Activated CD4-positive, alpha-beta memory T cell treated with anti-CD3 and anti-CD28 coated beads, Interleukin-2, amount 10 ng/mL, durations not matched to agents 7 days and 5 days (primary cell): ENCODE measurements around the gene ABHD15. TPM values are rescaled to one million over a fixed set of nuclear protein-coding genes. Genes with fewer than 3 reads are reported as not detected.
A peak's percentile ranks its signal among the peaks of the same experiment; 100 is the strongest.
"Not testable (repeated sequence)": the region's sequence is repeated elsewhere in the genome, so short reads cannot be mapped to it uniquely, and the experiment has no call there.

Source experiments
- CTCF ChIA-PET: fragments of 350-600 bp; sonication (Branson Sonifier 250); formaldehyde crosslinking; loops from one replicate; lab custom pipeline; 2021; ENCODE audit warnings: antibody characterized with exemption, inconsistent platforms; lab: Charles Lee
- POLR2A ChIA-PET: fragments of 350-600 bp; sonication (Branson Sonifier 250); formaldehyde crosslinking; loops from one replicate; lab custom pipeline; 2021; ENCODE audit warnings: antibody characterized with exemption; lab: Charles Lee
- DNase-seq: peaks from one replicate; pipeline ENCODE4 v3.0.0-alpha.2; 2020
- H3K27ac Mint-ChIP-seq: one replicate; pipeline ENCODE4 v1.8.0; 2021; ENCODE audit warnings: mild to moderate bottlenecking, mixed read lengths
- H3K27me3 Mint-ChIP-seq: one replicate; pipeline ENCODE4 v1.8.0; 2021; ENCODE audit warnings: mixed read lengths
- H3K36me3 Mint-ChIP-seq: one replicate; pipeline ENCODE4 v1.8.0; 2021; ENCODE audit warnings: low read depth, mixed read lengths
- H3K4me1 Mint-ChIP-seq: one replicate; pipeline ENCODE4 v1.8.0; 2021; ENCODE audit warnings: mixed read lengths
- H3K4me3 Mint-ChIP-seq: one replicate; pipeline ENCODE4 v1.8.0; 2021; ENCODE audit warnings: mild to moderate bottlenecking, mixed read lengths
- H3K9me3 Mint-ChIP-seq: one replicate; pipeline ENCODE4 v1.8.0; 2021; ENCODE audit warnings: mixed read lengths
- total RNA-seq, 2 experiments: library from RNA; stranded (reverse); gene quantifications; one replicate each; pipeline ENCODE4 v1.2.3, GENCODE V29; 2021

Gene ABHD15
- total RNA-seq, 2 experiments from 2014 or later = 18.5 to 19.3 TPM

GRCh38 chr17:29560316-29560715 lies 6.5 kb downstream of the ABHD15 start:
- Mint-ChIP-seq H3K4me1 (peaks cover 58% of the 10 kb centered on the region), H3K4me3 (no peak overlapping the region), H3K27me3 (no peaks in the 10 kb centered on the region), H3K27ac (no peak overlapping the region), H3K9me3 (no peaks in the 10 kb centered on the region), H3K36me3 (peaks cover 31% of the 10 kb centered on the region)
- CTCF ChIA-PET = interaction anchor here (1.4 to 1.6 kb wide), 2 partner anchors 190 kb away, joined by 5 to 6 read pairs; no protein-coding TSS in a partner anchor
- DNase-seq = no peak
- POLR2A ChIA-PET = interaction anchor here (0.7 kb wide), 1 partner anchor 57 kb away, joined by 3 read pairs; no protein-coding TSS in a partner anchor

- Mint-ChIP-seq H3K9me3 (no peaks in the 10 kb centered on the region), H3K36me3 (peaks cover 31% of the 10 kb centered on the region), H3K4me1 (peaks cover 54% of the 10 kb centered on the region), H3K27me3 (no peaks in the 10 kb centered on the region), H3K27ac (no peak overlapping the region), H3K4me3 (no peak overlapping the region)
- no peak for DNase-seq
- ChIA-PET CTCF (interaction anchor here (1.6 kb wide), 1 partner anchor 190 kb away, joined by 5 read pairs; no protein-coding TSS in a partner anchor), POLR2A (interaction anchor here (0.7 kb wide), 1 partner anchor 58 kb away, joined by 3 read pairs; no protein-coding TSS in a partner anchor)
Measured at GRCh38 chr17:29559640-29560039, 7.2 kb downstream of the ABHD15 start.

GRCh38 chr17:29558139-29558538 lies 8.7 kb downstream of the ABHD15 start:
- CTCF ChIA-PET = interaction anchor here (1.7 to 3.6 kb wide), 2 partner anchors 24 to 188 kb away, joined by 3 to 9 read pairs; no protein-coding TSS in a partner anchor
- H3K4me3 Mint-ChIP-seq, H3K9me3 Mint-ChIP-seq, POLR2A ChIA-PET, H3K27me3 Mint-ChIP-seq, DNase-seq: not testable (repeated sequence)
- Mint-ChIP-seq H3K4me1 (peaks cover 44% of the 10 kb centered on the region), H3K27ac (peak overlapping the region; percentile 46), H3K36me3 (peaks cover 24% of the 10 kb centered on the region)

GRCh38 chr17:29557739-29558116 lies 9.1 kb downstream of the ABHD15 start:
- Mint-ChIP-seq H3K4me1 (peaks cover 42% of the 10 kb centered on the region), H3K4me3 (no peak overlapping the region), H3K36me3 (peaks cover 21% of the 10 kb centered on the region), H3K27ac (peak overlapping the region; percentile 46), H3K9me3 (no peaks in the 10 kb centered on the region), H3K27me3 (no peaks in the 10 kb centered on the region)
- no peak for DNase-seq
- ChIA-PET POLR2A (interaction anchor here (3.9 kb wide), 1 partner anchor 9 kb away, joined by 24 read pairs; the partner anchor contains the start of gene ABHD15), CTCF (interaction anchor here (1.7 to 3.6 kb wide), 2 partner anchors 23 to 188 kb away, joined by 3 to 9 read pairs; no protein-coding TSS in a partner anchor)

- no peak overlapping the region for H3K4me3 Mint-ChIP-seq
- ChIA-PET POLR2A (interaction anchor here (3.9 kb wide), 1 partner anchor 9 kb away, joined by 24 read pairs; the partner anchor contains the start of gene ABHD15), CTCF (interaction anchor here (1.2 to 3.6 kb wide), 5 partner anchors 8 to 187 kb away, joined by 3 to 9 read pairs (median 7); no protein-coding TSS in a partner anchor)
- H3K27ac Mint-ChIP-seq = no peak overlapping the region
- DNase-seq = no peak
- H3K36me3 Mint-ChIP-seq = peaks cover 15% of the 10 kb centered on the region
- peaks cover 37% of the 10 kb centered on the region for H3K4me1 Mint-ChIP-seq
- no peaks in the 10 kb centered on the region for H3K27me3 Mint-ChIP-seq
- H3K9me3 Mint-ChIP-seq = no peaks in the 10 kb centered on the region
Measured at GRCh38 chr17:29557085-29557738, 9.6 kb downstream of the ABHD15 start.

- H3K27ac Mint-ChIP-seq = no peak overlapping the region
- ChIA-PET CTCF (interaction anchor here (1.7 to 3.6 kb wide), 2 partner anchors 19 to 186 kb away, joined by 7 to 9 read pairs; no protein-coding TSS in a partner anchor), POLR2A (interaction anchor here (3.9 kb wide), 1 partner anchor 11 kb away, joined by 24 read pairs; the partner anchor contains the start of gene ABHD15)
- H3K36me3 Mint-ChIP-seq = peaks cover 8% of the 10 kb centered on the region
- no peak overlapping the region for H3K4me3 Mint-ChIP-seq
- H3K9me3 Mint-ChIP-seq = no peaks in the 10 kb centered on the region
- H3K27me3 Mint-ChIP-seq = no peaks in the 10 kb centered on the region
- H3K4me1 Mint-ChIP-seq = peaks cover 29% of the 10 kb centered on the region
- DNase-seq = no peak
Measured at GRCh38 chr17:29555840-29556239, 11.0 kb downstream of the ABHD15 start.

GRCh38 chr17:29549177-29549923 lies 17.5 kb downstream of the ABHD15 start:
- Mint-ChIP-seq H3K4me1 (peaks cover 24% of the 10 kb centered on the region), H3K27ac (no peak overlapping the region), H3K27me3 (no peaks in the 10 kb centered on the region), H3K4me3 (no peak overlapping the region), H3K36me3 (peaks cover 11% of the 10 kb centered on the region), H3K9me3 (no peaks in the 10 kb centered on the region)
- CTCF ChIA-PET = interaction anchor here (0.8 to 1.5 kb wide), 3 partner anchors 17 to 179 kb away, joined by 4 to 7 read pairs (median 4); no protein-coding TSS in a partner anchor
- POLR2A ChIA-PET = interaction anchor here (1.2 kb wide), 1 partner anchor 17 kb away, joined by 7 read pairs; the partner anchor contains the start of gene ABHD15
- DNase-seq = no peak

- Mint-ChIP-seq H3K4me3 (no peak overlapping the region), H3K27ac (no peak overlapping the region)
- CTCF ChIA-PET = interaction anchor here (0.6 kb wide), 1 partner anchor 38 kb away, joined by 3 read pairs; no protein-coding TSS in a partner anchor
Measured at GRCh38 chr17:29546830-29547229, 20.0 kb downstream of the ABHD15 start.

GRCh38 chr17:29546085-29546484 lies 20.8 kb downstream of the ABHD15 start:
- peaks cover 32% of the 10 kb centered on the region for H3K36me3 Mint-ChIP-seq
- no peaks in the 10 kb centered on the region for H3K9me3 Mint-ChIP-seq
- H3K27ac Mint-ChIP-seq = no peak overlapping the region
- ChIA-PET POLR2A (no interaction called here), CTCF (interaction anchor here (1.4 kb wide), 1 partner anchor 9 kb away, joined by 9 read pairs; no protein-coding TSS in a partner anchor)
- H3K4me1 Mint-ChIP-seq = peaks cover 24% of the 10 kb centered on the region
- no peak for DNase-seq
- no peaks in the 10 kb centered on the region for H3K27me3 Mint-ChIP-seq
- H3K4me3 Mint-ChIP-seq = no peak overlapping the region

More at GRCh38 chr17:29546830-29547229, 20.0 kb downstream of the ABHD15 start:
- POLR2A ChIA-PET = no interaction called here
- Mint-ChIP-seq H3K27me3 (no peaks in the 10 kb centered on the region), H3K36me3 (peaks cover 32% of the 10 kb centered on the region), H3K4me1 (peaks cover 24% of the 10 kb centered on the region), H3K9me3 (no peaks in the 10 kb centered on the region)
- DNase-seq = no peak

- no peak for DNase-seq
- no peaks in the 10 kb centered on the region for H3K27me3 Mint-ChIP-seq
- CTCF ChIA-PET = interaction anchor here (0.9 kb wide), 1 partner anchor 174 kb away, joined by 3 read pairs; no protein-coding TSS in a partner anchor
- H3K27ac Mint-ChIP-seq = no peak overlapping the region
- peaks cover 33% of the 10 kb centered on the region for H3K36me3 Mint-ChIP-seq
- no peak overlapping the region for H3K4me3 Mint-ChIP-seq
- H3K9me3 Mint-ChIP-seq = no peaks in the 10 kb centered on the region
- H3K4me1 Mint-ChIP-seq = peaks cover 16% of the 10 kb centered on the region
- POLR2A ChIA-PET = no interaction called here
Measured at GRCh38 chr17:29544066-29544465, 22.8 kb downstream of the ABHD15 start.

- ChIA-PET CTCF (interaction anchor here (0.8 to 4.2 kb wide), 6 partner anchors 11 to 354 kb away, joined by 3 to 50 read pairs (median 3); partner anchors contain the start of gene MYO18A), POLR2A (interaction anchor here (1.2 to 2.2 kb wide), 3 partner anchors 11 to 143 kb away, joined by 3 to 4 read pairs (median 3); partner anchors contain the start of genes ABHD15 and TAOK1)
- H3K4me1 Mint-ChIP-seq = no peaks in the 10 kb centered on the region
- H3K36me3 Mint-ChIP-seq = peaks cover 35% of the 10 kb centered on the region
- DNase-seq = no peak
- no peaks in the 10 kb centered on the region for H3K27me3 Mint-ChIP-seq
- H3K9me3 Mint-ChIP-seq = no peaks in the 10 kb centered on the region
- no peak overlapping the region for H3K27ac Mint-ChIP-seq
- no peak overlapping the region for H3K4me3 Mint-ChIP-seq
Measured at GRCh38 chr17:29533976-29534375, 32.9 kb downstream of the ABHD15 start.

- CTCF ChIA-PET = interaction anchor here (1.3 kb wide), 1 partner anchor 10 kb away, joined by 6 read pairs; no protein-coding TSS in a partner anchor
- DNase-seq = no peak
- Mint-ChIP-seq H3K9me3 (no peaks in the 10 kb centered on the region), H3K4me1 (no peaks in the 10 kb centered on the region), H3K27ac (no peak overlapping the region), H3K4me3 (no peak overlapping the region), H3K27me3 (no peaks in the 10 kb centered on the region), H3K36me3 (peaks cover 34% of the 10 kb centered on the region)
- POLR2A ChIA-PET = no interaction called here
Measured at GRCh38 chr17:29526322-29526721, 40.5 kb downstream of the ABHD15 start.
